Neural cell (in vitro differentiated cells): ENCODE results near the gene RASSF8. TPM values are rescaled to one million over a fixed set of nuclear protein-coding genes. Genes with fewer than 3 reads are reported as not detected.

Experiments
- H2AFZ ChIP-seq: fragments of 200-600, 300-800 bp; sonication (generic), shearing (Covaris generic); 2 replicates; pipeline ENCODE4 v1.6.0; 2014; ENCODE audit warnings: low read depth, mild to moderate bottlenecking, antibody characterized with exemption, low read length, moderate library complexity
- H3F3A ChIP-seq: fragments of 200-600 bp; shearing (Covaris generic); 2 replicates; pipeline ENCODE4 v1.6.1; 2016; ENCODE audit warnings: mild to moderate bottlenecking, moderate library complexity, mixed read lengths, antibody characterized with exemption, low read length; ENCODE audit not compliant: insufficient read depth, poor library complexity, severe bottlenecking
- H3K27ac ChIP-seq: fragments of 200-600, 300-800 bp; sonication (generic), shearing (Covaris generic); 2 replicates; pipeline ENCODE4 v1.5.1; 2014; ENCODE audit warnings: mild to moderate bottlenecking, low read length, moderate library complexity
- H3K27me3 ChIP-seq: fragments of 300-800, 200-600 bp; sonication (generic), shearing (Covaris generic); 2 replicates; pipeline ENCODE4 v1.6.0; 2014; ENCODE audit warnings: mild to moderate bottlenecking, low read depth, low read length, moderate library complexity; ENCODE audit not compliant: insufficient read depth
- H3K36me3 ChIP-seq: fragments of 300-800, 200-600 bp; sonication (generic), shearing (Covaris generic); 2 replicates; pipeline ENCODE4 v1.5.1; 2014; ENCODE audit warnings: mild to moderate bottlenecking, antibody characterized with exemption, low read length, moderate library complexity; ENCODE audit not compliant: insufficient read depth
- H3K4me2 ChIP-seq: fragments of 300-800, 200-600 bp; sonication (generic), shearing (Covaris generic); 2 replicates; pipeline ENCODE4 v1.6.0; 2014; ENCODE audit warnings: mild to moderate bottlenecking, low read length
- H3K4me3 ChIP-seq: fragments of 300-800, 200-600 bp; sonication (generic), shearing (Covaris generic); 2 replicates; pipeline ENCODE4 v1.5.1; 2014; ENCODE audit warnings: mild to moderate bottlenecking, low read length, moderate library complexity
- H3K79me2 ChIP-seq: fragments of 200-600 bp; shearing (Covaris generic); replicated peaks from 2 replicates; pipeline ENCODE4 v1.6.0; 2014; ENCODE audit warnings: mild to moderate bottlenecking, low read length, moderate library complexity; ENCODE audit not compliant: insufficient read depth
- H3K9ac ChIP-seq: fragments of 300-800, 200-600 bp; sonication (generic), shearing (Covaris generic); 2 replicates; pipeline ENCODE4 v1.6.1; 2016; ENCODE audit warnings: mild to moderate bottlenecking, low read length, mixed read lengths
- H3K9me2 ChIP-seq: fragments of 200-600 bp; shearing (Covaris generic); 2 replicates; pipeline ENCODE4 v1.6.1; 2016; ENCODE audit warnings: mild to moderate bottlenecking, low read length, mixed read lengths; ENCODE audit not compliant: insufficient read depth
- H3K9me3 ChIP-seq: fragments of 200-600, 300-800 bp; sonication (generic), shearing (Covaris generic); 2 replicates; pipeline ENCODE4 v1.6.1; 2016; ENCODE audit warnings: mild to moderate bottlenecking, mixed run types, low read length, moderate library complexity, mixed read lengths
- H4K20me1 ChIP-seq: fragments of 200-600 bp; shearing (Covaris generic); 2 replicates; pipeline ENCODE4 v1.6.1; 2016; ENCODE audit warnings: mild to moderate bottlenecking, mixed run types; ENCODE audit not compliant: insufficient read depth
- EP300 ChIP-seq: fragments of 450-650 bp; conservative IDR thresholded peaks from 2 replicates; pipeline ENCODE4 v1.6.1; 2014; ENCODE audit warnings: antibody characterized with exemption, mild to moderate bottlenecking, moderate library complexity; ENCODE audit not compliant: poor library complexity, severe bottlenecking
- EZH2 ChIP-seq: fragments of 200-600, 300-800 bp; shearing (Covaris generic), sonication (generic); IDR thresholded peaks from 2 replicates; pipeline ENCODE4 v1.6.1; 2014; ENCODE audit warnings: antibody characterized with exemption, low read length, borderline replicate concordance, mild to moderate bottlenecking; ENCODE audit not compliant: insufficient read depth, poor library complexity, severe bottlenecking
- MXI1 ChIP-seq: fragments of 450-650 bp; conservative IDR thresholded peaks from 2 replicates; pipeline ENCODE4 v1.6.1; 2014; ENCODE audit warnings: antibody characterized with exemption, mild to moderate bottlenecking; ENCODE audit not compliant: poor library complexity, severe bottlenecking
- POLR2AphosphoS5 ChIP-seq: IDR thresholded peaks from 2 replicates; pipeline ENCODE4 v1.6.1; 2012
- RAD21 ChIP-seq: fragments of 450-650 bp; conservative IDR thresholded peaks from 2 replicates; pipeline ENCODE4 v1.6.1; 2014; ENCODE audit warnings: antibody characterized with exemption, mild to moderate bottlenecking, moderate library complexity
- SMC3 ChIP-seq: fragments of 450-650 bp; conservative IDR thresholded peaks from 2 replicates; pipeline ENCODE4 v1.6.1; 2014; ENCODE audit warnings: antibody characterized with exemption, mild to moderate bottlenecking, moderate library complexity; ENCODE audit not compliant: poor library complexity
- TAF1 ChIP-seq: IDR thresholded peaks from 2 replicates; pipeline ENCODE4 v1.6.1; 2012; ENCODE audit warnings: low read depth
- polyA plus RNA-seq: library from polyadenylated mRNA; depleted of rRNA; stranded (reverse); fragments of >200 nt; gene quantifications from 2 replicates; pipeline ENCODE4 v1.2.3, GENCODE V29; 2014
- TF ChIP-seq, protein P1 (sequence below): IDR thresholded peaks from 2 replicates; pipeline ENCODE4 v1.6.1; 2012; ENCODE audit warnings: borderline replicate concordance
- TF ChIP-seq, protein P2 (sequence below): fragments of 450-650 bp; IDR thresholded peaks from 2 replicates; pipeline ENCODE4 v1.5.1; 2014; ENCODE audit warnings: antibody characterized with exemption, mild to moderate bottlenecking, moderate library complexity; ENCODE audit not compliant: poor library complexity, severe bottlenecking

The RASSF8 gene
- polyA plus RNA-seq, 1 donor from 2014 or later = 11.4 TPM

DNA sequence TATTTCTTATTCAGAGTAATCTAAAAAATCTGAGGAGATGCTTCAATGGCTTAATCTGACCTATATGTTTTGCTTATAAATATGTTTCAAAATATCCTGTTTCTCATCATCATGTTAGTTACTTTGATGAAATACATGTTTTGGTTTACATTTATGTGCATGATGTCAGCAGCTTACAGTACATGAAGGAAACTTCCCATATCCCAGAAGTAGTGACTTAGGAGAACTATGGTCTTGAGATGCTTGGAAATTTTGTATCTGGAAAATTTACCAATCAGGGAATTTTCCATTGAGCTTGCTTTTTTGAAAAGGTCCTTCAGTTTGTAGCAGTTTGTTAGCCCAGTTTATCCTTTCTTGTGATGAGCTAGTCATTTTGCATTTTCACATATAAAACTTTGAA, 73.3 kb downstream of the RASSF8 start:
- Histone ChIP-seq H3K79me2 (peaks cover 7% of the 10 kb centered on the region), H3K9me3 (no peaks in the 10 kb centered on the region), H3K27me3 (no peaks in the 10 kb centered on the region), H3K4me2 (no peak overlapping the region), H2AFZ (no peak overlapping the region), H3K27ac (no peak overlapping the region), H3K9ac (no peak overlapping the region), H3K4me3 (no peak overlapping the region), H3K9me2 (no peaks in the 10 kb centered on the region), H4K20me1 (no peaks in the 10 kb centered on the region), H3F3A (no peaks in the 10 kb centered on the region), H3K36me3 (no peaks in the 10 kb centered on the region)
- TF ChIP-seq TAF1 (no peak), RAD21 (no peak), POLR2AphosphoS5 (no peak), MXI1 (no peak), EP300 (no peak), SMC3 (no peak), EZH2 (no peak)
- TF ChIP-seq, protein P1, sequence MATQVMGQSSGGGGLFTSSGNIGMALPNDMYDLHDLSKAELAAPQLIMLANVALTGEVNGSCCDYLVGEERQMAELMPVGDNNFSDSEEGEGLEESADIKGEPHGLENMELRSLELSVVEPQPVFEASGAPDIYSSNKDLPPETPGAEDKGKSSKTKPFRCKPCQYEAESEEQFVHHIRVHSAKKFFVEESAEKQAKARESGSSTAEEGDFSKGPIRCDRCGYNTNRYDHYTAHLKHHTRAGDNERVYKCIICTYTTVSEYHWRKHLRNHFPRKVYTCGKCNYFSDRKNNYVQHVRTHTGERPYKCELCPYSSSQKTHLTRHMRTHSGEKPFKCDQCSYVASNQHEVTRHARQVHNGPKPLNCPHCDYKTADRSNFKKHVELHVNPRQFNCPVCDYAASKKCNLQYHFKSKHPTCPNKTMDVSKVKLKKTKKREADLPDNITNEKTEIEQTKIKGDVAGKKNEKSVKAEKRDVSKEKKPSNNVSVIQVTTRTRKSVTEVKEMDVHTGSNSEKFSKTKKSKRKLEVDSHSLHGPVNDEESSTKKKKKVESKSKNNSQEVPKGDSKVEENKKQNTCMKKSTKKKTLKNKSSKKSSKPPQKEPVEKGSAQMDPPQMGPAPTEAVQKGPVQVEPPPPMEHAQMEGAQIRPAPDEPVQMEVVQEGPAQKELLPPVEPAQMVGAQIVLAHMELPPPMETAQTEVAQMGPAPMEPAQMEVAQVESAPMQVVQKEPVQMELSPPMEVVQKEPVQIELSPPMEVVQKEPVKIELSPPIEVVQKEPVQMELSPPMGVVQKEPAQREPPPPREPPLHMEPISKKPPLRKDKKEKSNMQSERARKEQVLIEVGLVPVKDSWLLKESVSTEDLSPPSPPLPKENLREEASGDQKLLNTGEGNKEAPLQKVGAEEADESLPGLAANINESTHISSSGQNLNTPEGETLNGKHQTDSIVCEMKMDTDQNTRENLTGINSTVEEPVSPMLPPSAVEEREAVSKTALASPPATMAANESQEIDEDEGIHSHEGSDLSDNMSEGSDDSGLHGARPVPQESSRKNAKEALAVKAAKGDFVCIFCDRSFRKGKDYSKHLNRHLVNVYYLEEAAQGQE = no peak
- TF ChIP-seq, protein P2, sequence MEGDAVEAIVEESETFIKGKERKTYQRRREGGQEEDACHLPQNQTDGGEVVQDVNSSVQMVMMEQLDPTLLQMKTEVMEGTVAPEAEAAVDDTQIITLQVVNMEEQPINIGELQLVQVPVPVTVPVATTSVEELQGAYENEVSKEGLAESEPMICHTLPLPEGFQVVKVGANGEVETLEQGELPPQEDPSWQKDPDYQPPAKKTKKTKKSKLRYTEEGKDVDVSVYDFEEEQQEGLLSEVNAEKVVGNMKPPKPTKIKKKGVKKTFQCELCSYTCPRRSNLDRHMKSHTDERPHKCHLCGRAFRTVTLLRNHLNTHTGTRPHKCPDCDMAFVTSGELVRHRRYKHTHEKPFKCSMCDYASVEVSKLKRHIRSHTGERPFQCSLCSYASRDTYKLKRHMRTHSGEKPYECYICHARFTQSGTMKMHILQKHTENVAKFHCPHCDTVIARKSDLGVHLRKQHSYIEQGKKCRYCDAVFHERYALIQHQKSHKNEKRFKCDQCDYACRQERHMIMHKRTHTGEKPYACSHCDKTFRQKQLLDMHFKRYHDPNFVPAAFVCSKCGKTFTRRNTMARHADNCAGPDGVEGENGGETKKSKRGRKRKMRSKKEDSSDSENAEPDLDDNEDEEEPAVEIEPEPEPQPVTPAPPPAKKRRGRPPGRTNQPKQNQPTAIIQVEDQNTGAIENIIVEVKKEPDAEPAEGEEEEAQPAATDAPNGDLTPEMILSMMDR = no peak

DNA sequence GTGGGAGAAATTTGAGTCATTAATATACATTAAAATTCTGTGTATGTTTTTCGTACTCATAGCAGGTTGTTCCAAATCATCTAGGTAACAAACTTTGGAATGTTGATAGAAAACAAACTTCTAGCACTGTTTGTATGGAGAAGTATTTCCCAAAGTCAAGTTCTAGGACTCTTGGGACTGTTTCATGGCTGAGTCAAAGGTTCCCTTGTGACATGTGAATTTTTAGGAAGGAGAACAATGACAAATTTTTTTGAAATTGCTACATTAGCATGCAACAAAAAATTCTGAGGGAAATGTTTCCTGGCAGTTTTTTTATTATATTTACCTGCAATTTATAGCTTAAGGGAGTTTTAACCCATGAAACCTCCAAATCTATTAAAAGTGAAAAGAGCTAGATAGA, 73.8 kb downstream of the RASSF8 start:
- Histone ChIP-seq H3K9me2 (no peaks in the 10 kb centered on the region), H2AFZ (no peak overlapping the region), H3K27ac (no peak overlapping the region), H3K79me2 (peaks cover 7% of the 10 kb centered on the region), H3K9me3 (no peaks in the 10 kb centered on the region), H4K20me1 (no peaks in the 10 kb centered on the region), H3K4me2 (no peak overlapping the region), H3K9ac (no peak overlapping the region), H3K4me3 (no peak overlapping the region), H3K36me3 (no peaks in the 10 kb centered on the region), H3K27me3 (no peaks in the 10 kb centered on the region), H3F3A (no peaks in the 10 kb centered on the region)
- TF ChIP-seq POLR2AphosphoS5 = no peak
- TF ChIP-seq TAF1 = no peak
- TF ChIP-seq MXI1 = no peak
- TF ChIP-seq EP300 = no peak
- TF ChIP-seq, protein P1 = no peak
- no peak for TF ChIP-seq SMC3
- TF ChIP-seq EZH2 = no peak
- TF ChIP-seq, protein P2 = no peak
- TF ChIP-seq RAD21 = no peak
